Gastroesophageal sphincter (tissue), 4 donors: ENCODE measurements around the gene NPC1L1. TPM values are rescaled to one million over a fixed set of nuclear protein-coding genes. Genes with fewer than 3 reads are reported as not detected.

ENCODE experiments used
- ATAC-seq: fragments of 150-250 bp; one replicate; pipeline ENCODE4 v1.9.1; 2016; ENCODE audit warnings: mild to moderate bottlenecking, moderate library complexity
- H3K27ac ChIP-seq, 4 donors: fragments of 200-600 bp; sonication (generic) in 3 of 4; 1 replicate in 3 of 4; 2 replicates in 1 of 4; pipeline ENCODE4 v1.5.1; 2016 to 2019
- H3K27me3 ChIP-seq: fragments of 200-600 bp; sonication (generic); one replicate; pipeline ENCODE4 v1.5.1; 2019
- H3K36me3 ChIP-seq, 2 donors: fragments of 200-600 bp; sonication (generic); one replicate each; pipeline ENCODE4 v1.5.1; 2019; ENCODE audit warnings: control low read depth in 1 of 2
- H3K4me1 ChIP-seq, 3 donors: fragments of 200-600 bp; sonication (generic); 1 replicate in 2 of 3; 2 replicates in 1 of 3; pipeline ENCODE4 v1.5.1; 2016 to 2019; ENCODE audit warnings: control low read depth in 2 of 3
- H3K4me3 ChIP-seq, 2 donors: fragments of 200-600 bp; sonication (generic); one replicate each; pipeline ENCODE4 v1.5.1; 2019; ENCODE audit warnings: mild to moderate bottlenecking in 1 of 2, moderate library complexity in 1 of 2
- H3K9me3 ChIP-seq, 3 donors: fragments of 200-600 bp; sonication (generic); one replicate each; pipeline ENCODE4 v1.5.1; 2017 to 2019; ENCODE audit warnings: control low read depth in 2 of 3
- EP300 ChIP-seq: sonication (generic); formaldehyde crosslinking; IDR thresholded peaks from one replicate; pipeline ENCODE4 v1.6.1; 2017; ENCODE audit warnings: antibody characterized with exemption, mild to moderate bottlenecking
- POLR2A ChIP-seq, 2 donors: fragments of 450-650 bp; IDR thresholded peaks; one replicate each; pipeline ENCODE4 v1.6.1; 2017; ENCODE audit warnings: antibody characterized with exemption in 2 of 2, mild to moderate bottlenecking in 2 of 2, moderate library complexity in 1 of 2
- POLR2AphosphoS5 ChIP-seq: sonication (generic); formaldehyde crosslinking; IDR thresholded peaks from one replicate; pipeline ENCODE4 v1.6.1; 2017; ENCODE audit warnings: antibody characterized with exemption
- WGBS, 2 donors: methylation state at CpG; one replicate each; pipeline ENCODE4 v1.1.5; 2018; ENCODE audit warnings: low coverage in 1 of 2; 5-methylcytosine and 5-hydroxymethylcytosine counted together
- total RNA-seq, 4 donors: library from RNA; depleted of rRNA; stranded (reverse); fragments of >200 nt; gene quantifications; one replicate each; pipeline ENCODE4 v1.1.0, GENCODE V29; 2016
- TF ChIP-seq, protein P1 (sequence below), 4 experiments: fragments of 200-600 bp in 2 of 4; fragments of 450-650 bp in 2 of 4; sonication (generic) in 1 of 4; IDR thresholded peaks; one replicate each; pipeline ENCODE4 v1.5.1; 2017 to 2019; ENCODE audit warnings: antibody characterized with exemption in 4 of 4, mild to moderate bottlenecking in 2 of 4, moderate library complexity in 2 of 4

The NPC1L1 gene
- total RNA-seq, 4 donors from 2014 or later: 0.08 to 0.27 (median 0.16) TPM; not detected in 1

DNA sequence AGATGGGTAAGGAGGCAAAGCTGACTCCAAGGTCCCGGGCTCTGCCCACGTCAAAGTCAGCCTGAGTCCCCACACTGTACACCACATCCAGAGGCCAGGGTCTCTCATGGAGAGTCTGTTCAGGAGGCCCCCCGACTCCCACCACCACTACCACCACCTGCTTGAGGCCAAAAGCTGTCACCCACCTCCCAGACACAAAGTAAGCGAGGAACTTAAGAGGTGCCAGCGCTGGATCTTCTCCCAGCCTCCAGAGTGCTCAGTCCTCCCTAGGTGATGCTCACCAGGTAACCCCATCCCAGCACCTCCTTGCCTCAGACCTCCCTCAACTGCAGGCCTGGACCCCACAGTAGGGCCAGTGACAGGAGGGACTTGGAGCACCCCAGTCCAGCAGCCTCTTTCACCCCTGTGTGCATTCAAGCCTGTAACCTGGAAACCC lies 520 bp downstream of the NPC1L1 start:
- no peak for TF ChIP-seq POLR2A (IDR thresholded peaks at IDR 0.05)
- TF ChIP-seq, protein P1, sequence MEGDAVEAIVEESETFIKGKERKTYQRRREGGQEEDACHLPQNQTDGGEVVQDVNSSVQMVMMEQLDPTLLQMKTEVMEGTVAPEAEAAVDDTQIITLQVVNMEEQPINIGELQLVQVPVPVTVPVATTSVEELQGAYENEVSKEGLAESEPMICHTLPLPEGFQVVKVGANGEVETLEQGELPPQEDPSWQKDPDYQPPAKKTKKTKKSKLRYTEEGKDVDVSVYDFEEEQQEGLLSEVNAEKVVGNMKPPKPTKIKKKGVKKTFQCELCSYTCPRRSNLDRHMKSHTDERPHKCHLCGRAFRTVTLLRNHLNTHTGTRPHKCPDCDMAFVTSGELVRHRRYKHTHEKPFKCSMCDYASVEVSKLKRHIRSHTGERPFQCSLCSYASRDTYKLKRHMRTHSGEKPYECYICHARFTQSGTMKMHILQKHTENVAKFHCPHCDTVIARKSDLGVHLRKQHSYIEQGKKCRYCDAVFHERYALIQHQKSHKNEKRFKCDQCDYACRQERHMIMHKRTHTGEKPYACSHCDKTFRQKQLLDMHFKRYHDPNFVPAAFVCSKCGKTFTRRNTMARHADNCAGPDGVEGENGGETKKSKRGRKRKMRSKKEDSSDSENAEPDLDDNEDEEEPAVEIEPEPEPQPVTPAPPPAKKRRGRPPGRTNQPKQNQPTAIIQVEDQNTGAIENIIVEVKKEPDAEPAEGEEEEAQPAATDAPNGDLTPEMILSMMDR (IDR thresholded peaks at IDR 0.05): no peak
- no peak for TF ChIP-seq POLR2AphosphoS5
- no peak for TF ChIP-seq EP300
- Histone ChIP-seq H3K27ac (no peak overlapping the region), H3K9me3 (no peaks in the 10 kb centered on the region), H3K4me3 (no peak overlapping the region), H3K36me3 (no peaks in the 10 kb centered on the region), H3K4me1 (no peaks in the 10 kb centered on the region), H3K27me3 (no peaks in the 10 kb centered on the region)
- WGBS, 2 donors: 100% methylated on average over 1 of the region's 5 CpGs; no CpG with 5 or more reads in 1 of the 2 donors
- no peak for ATAC-seq

- H3K4me3 ChIP-seq: no peak overlapping the region
- WGBS, 2 donors: 76 to 94% methylated on average over 3 to 4 of the region's 27 CpGs
- no peaks in the 10 kb centered on the region for H3K27me3 ChIP-seq
- no peaks in the 10 kb centered on the region for H3K4me1 ChIP-seq
- TF ChIP-seq POLR2A (IDR thresholded peaks at IDR 0.05) (no peak), POLR2AphosphoS5 (no peak), EP300 (no peak)
- TF ChIP-seq, protein P1 (IDR thresholded peaks at IDR 0.05): no peak
- no peaks in the 10 kb centered on the region for H3K9me3 ChIP-seq
- H3K36me3 ChIP-seq: no peaks in the 10 kb centered on the region
- no peak for ATAC-seq
- H3K27ac ChIP-seq: no peak overlapping the region
These were observed 1.2 kb downstream of the NPC1L1 start for GRCh38 chr7:44539669-44540506.

DNA sequence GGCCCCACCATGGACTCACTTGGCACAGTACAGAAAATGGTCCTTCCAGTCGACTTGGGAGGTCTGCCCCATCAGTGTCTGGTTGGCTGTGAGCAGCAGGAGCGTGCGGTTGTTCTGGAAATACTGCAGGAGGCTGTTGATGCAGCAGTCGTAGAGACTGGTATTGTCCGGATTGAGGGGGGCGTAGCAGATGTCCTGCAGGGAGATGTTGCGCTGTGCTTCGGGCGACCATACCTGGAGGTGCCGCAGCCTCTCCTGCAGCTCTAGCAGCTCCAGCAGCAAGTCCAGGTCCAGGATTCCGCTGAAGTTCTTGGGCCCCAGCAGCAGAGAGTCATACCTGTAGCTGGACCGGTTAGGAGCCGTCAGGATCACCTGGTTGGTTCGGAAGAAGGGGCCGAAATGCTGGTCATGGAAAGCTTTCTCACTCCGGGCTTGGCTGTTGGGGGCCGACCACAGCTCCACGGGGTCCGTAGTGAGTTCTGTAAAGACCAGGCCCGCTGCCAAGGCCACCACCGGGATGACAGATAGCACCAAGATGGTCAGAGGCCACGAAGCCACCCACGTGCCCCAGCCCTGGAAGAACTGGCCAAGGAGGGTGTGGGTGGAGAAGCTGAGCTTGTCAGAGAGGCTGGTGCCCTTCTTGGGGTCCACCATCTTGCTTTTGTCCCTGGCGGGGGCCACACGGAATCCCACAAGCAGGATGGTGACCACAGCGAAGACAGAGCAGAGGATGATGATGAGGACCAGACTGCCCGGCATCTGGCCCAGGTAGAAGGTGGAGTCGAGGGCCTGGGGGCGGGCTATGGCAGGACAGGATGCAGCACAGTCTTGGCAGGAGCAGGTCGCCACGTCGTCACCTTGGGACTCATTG lies 2.1 kb downstream of the NPC1L1 start:
- 81% methylated on average over 3 of the region's 32 CpGs; no CpG with 5 or more reads in 1 of the 2 donors for WGBS, 2 donors
- Histone ChIP-seq H3K36me3 (no peaks in the 10 kb centered on the region), H3K4me1 (no peaks in the 10 kb centered on the region), H3K9me3 (no peaks in the 10 kb centered on the region), H3K27ac (no peak overlapping the region), H3K27me3 (no peaks in the 10 kb centered on the region), H3K4me3 (no peak overlapping the region)
- ATAC-seq: no peak
- TF ChIP-seq POLR2A (IDR thresholded peaks at IDR 0.05) (no peak), POLR2AphosphoS5 (no peak), EP300 (no peak)
- TF ChIP-seq, protein P1 (IDR thresholded peaks at IDR 0.05): no peak

DNA sequence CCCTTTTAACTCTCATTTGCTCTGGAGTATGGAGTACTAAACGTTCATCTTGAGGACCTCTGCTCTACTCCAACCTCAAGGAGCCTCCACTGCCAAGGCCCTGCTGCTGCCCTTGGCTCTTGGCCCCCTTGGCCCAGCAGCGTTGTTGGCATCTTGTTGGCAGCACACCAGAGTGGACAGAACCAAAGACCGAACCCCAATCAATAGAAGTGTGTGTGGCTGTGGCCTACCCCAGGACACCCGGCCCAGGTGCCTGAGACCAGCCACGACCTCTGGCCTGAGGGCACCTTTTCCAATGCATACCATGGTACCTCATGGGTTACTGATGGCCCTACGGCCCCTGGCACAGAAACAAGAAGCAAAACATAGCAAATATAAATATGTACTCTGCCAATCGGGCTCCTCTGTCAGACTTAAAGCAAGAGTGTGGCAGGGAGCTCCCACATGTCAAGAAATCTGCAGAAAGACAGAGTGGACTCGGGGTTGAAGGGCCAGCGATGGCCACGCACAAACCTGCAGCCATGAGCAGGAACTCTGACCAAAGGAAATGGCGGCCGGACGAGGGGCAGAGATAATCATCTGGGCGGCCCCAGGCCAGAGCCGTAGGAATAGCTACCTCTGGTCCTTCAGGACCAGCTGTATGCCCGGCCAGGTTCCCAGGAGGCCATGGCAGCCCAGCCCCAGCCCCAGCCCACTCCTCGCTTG lies 2.9 kb downstream of the NPC1L1 start:
- no peak for ATAC-seq
- TF ChIP-seq, protein P1 (IDR thresholded peaks at IDR 0.05): no peak
- TF ChIP-seq EP300: no peak
- TF ChIP-seq POLR2AphosphoS5: no peak
- TF ChIP-seq POLR2A (IDR thresholded peaks at IDR 0.05): no peak
- Histone ChIP-seq H3K9me3 (no peaks in the 10 kb centered on the region), H3K4me3 (no peak overlapping the region), H3K27ac (no peak overlapping the region), H3K4me1 (no peaks in the 10 kb centered on the region), H3K27me3 (no peaks in the 10 kb centered on the region), H3K36me3 (no peaks in the 10 kb centered on the region)
- WGBS, 2 donors: 82 to 100% methylated on average over 1 to 6 of the region's 17 CpGs
